ENCODE results near the gene GAS1. TPM values are rescaled to one million over a fixed set of nuclear protein-coding genes. Genes with fewer than 3 reads are reported as not detected.
A peak's percentile ranks its signal among the peaks of the same experiment; 100 is the strongest.

The GAS1 gene
- total RNA-seq, 2 experiments from 2014 or later = 0.26 to 0.31 TPM

DNA sequence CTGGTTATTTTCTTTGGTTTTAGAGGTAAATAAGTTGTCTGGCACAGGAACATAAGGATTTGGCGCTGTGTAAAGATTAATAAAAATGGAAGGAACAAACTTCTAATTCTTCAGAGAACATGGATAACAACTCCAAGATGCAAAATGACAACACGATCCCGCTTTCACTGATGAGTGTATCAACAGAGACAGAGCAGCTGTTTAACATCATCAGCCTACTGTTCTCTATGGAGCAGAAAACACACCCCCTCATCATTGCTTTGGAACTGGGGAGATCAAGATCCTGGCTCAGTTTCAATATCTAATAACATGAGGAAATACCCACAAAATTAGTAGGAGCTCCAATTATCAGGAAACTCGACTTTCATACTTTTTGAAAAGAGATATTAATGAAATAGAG, 8.3 kb upstream of the GAS1 start:
- intact Hi-C loops (cut with micrococcal nuclease) = no loop called here
- no peak for DNase-seq
- peaks cover 2% of the 10 kb centered on the region for H3K36me3 Mint-ChIP-seq
- peaks cover 6% of the 10 kb centered on the region for H3K9me3 Mint-ChIP-seq
- ChIA-PET POLR2A (no interaction called here), CTCF (no interaction called here)
- H3K27ac Mint-ChIP-seq = no peak overlapping the region
- H3K4me1 Mint-ChIP-seq (ENCODE audit: low read depth) = no peaks in the 10 kb centered on the region
- H3K27me3 Mint-ChIP-seq = peaks cover 9% of the 10 kb centered on the region
- no peak overlapping the region for H3K4me3 Mint-ChIP-seq

DNA sequence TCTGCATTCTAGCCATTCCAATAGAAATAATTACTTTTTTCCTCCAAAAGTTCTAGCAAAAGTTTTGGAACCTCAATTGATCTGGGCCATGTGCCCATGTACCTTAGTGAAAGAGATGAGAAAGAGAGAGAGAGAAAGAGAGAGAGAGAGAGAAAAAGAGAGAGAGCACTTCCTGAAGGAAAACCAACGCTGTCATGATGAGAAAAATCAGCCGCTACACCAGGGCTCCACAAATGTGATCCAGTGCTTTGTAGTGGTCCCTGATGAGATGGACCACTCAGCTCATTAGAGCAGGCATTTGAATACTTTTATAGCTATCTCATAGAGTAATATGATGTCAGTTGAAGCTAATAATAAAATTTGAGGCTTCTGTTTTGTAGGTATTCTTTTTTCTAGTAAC, 7.7 kb upstream of the GAS1 start:
- H3K4me1 Mint-ChIP-seq (ENCODE audit: low read depth) = no peaks in the 10 kb centered on the region
- ChIA-PET POLR2A (no interaction called here), CTCF (no interaction called here)
- no peak for DNase-seq
- H3K36me3 Mint-ChIP-seq = peaks cover 2% of the 10 kb centered on the region
- no peak overlapping the region for H3K4me3 Mint-ChIP-seq
- intact Hi-C loops (cut with micrococcal nuclease) = no loop called here
- H3K27ac Mint-ChIP-seq = no peak overlapping the region
- H3K27me3 Mint-ChIP-seq = peaks cover 6% of the 10 kb centered on the region
- H3K9me3 Mint-ChIP-seq = peaks cover 6% of the 10 kb centered on the region

DNA sequence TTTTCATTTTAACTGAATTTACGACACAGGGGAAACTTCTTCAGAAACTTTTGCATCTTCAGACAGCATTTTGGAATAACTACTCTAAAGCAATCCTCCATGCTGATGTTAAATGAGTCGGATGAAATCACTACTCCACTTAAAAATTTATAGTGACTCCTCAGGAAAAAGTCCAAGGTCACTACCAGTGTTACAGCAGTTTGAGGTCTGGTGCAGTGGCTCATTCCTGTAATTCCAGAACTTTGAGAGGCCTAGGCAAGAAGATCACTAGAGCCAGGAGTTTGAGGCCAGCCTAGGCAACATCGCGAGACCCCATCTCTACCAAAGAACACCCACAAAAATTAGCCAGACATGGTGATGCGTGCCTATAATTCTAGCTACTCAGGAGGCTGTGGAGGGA, 5.9 kb upstream of the GAS1 start:
- intact Hi-C loops (cut with micrococcal nuclease) = no loop called here
- CTCF ChIA-PET = no interaction called here
- H3K4me3 Mint-ChIP-seq = no peak overlapping the region
- peaks cover 2% of the 10 kb centered on the region for H3K36me3 Mint-ChIP-seq
- peaks cover 6% of the 10 kb centered on the region for H3K9me3 Mint-ChIP-seq
- no peak for DNase-seq
- H3K27ac Mint-ChIP-seq = no peak overlapping the region
- H3K27me3 Mint-ChIP-seq = peaks cover 2% of the 10 kb centered on the region
- POLR2A ChIA-PET = no interaction called here
- peaks cover 6% of the 10 kb centered on the region for H3K4me1 Mint-ChIP-seq (ENCODE audit: low read depth)

DNA sequence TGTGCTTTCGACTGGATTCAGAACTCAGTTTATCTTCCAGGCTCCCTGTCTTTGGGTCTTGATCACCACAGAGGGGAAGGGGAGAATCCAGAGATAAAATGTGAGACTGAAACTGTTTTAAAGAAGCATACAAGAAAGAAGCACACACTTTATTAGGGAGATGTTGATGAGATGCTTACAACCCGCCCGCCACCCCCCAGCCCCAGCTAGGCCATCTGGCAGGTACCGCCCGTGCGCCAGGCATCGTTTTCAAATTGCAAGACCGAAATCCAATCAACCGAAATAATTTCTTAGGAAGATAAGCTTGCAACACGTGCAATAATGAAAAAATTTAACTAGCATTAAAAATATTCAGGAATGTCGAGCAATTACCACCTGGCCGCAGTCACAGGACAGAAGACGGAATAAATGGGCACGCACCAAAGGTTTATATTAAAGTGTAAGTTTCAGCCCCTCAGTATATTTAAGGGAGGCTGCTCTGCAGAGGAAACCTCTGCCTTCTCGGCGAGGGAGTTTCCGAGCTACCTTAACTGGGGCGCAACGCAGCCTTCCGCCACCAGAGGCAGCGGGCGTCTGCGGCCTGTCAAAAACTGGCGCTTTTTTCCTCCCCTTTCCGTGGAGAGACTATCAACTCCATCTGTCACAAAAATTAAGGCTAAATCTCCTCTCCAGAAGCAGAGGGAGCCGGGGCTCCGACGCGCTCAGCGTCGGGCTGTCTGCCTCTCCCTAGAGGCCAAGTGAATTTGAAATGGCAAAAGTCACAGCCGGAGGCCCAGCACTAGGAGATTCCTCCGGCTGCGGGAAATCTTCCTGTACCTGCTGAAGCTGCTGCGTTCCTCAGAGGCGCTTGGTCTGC, 996 bp upstream of the GAS1 start:
- Mint-ChIP-seq H3K4me3 (peak overlapping the region; percentile 75), H3K9me3 (peaks cover 6% of the 10 kb centered on the region), H3K4me1 (ENCODE audit: low read depth) (peaks cover 11% of the 10 kb centered on the region), H3K36me3 (peaks cover 2% of the 10 kb centered on the region), H3K27ac (no peak overlapping the region), H3K27me3 (peaks cover 19% of the 10 kb centered on the region)
- DNase-seq = peak; percentile 83
- POLR2A ChIA-PET = no interaction called here
- intact Hi-C loops (cut with micrococcal nuclease) = loop anchor here (5.0 to 10.0 kb wide), 6 partner anchors 314 to 1206 kb away; partner anchors contain the start of genes AGTPBP1, CDK20, ISCA1 and NAA35
- CTCF ChIA-PET = interaction anchor here (0.7 to 2.0 kb wide), 7 partner anchors 10 to 377 kb away, joined by 3 to 6 read pairs (median 4); no protein-coding TSS in a partner anchor

DNA sequence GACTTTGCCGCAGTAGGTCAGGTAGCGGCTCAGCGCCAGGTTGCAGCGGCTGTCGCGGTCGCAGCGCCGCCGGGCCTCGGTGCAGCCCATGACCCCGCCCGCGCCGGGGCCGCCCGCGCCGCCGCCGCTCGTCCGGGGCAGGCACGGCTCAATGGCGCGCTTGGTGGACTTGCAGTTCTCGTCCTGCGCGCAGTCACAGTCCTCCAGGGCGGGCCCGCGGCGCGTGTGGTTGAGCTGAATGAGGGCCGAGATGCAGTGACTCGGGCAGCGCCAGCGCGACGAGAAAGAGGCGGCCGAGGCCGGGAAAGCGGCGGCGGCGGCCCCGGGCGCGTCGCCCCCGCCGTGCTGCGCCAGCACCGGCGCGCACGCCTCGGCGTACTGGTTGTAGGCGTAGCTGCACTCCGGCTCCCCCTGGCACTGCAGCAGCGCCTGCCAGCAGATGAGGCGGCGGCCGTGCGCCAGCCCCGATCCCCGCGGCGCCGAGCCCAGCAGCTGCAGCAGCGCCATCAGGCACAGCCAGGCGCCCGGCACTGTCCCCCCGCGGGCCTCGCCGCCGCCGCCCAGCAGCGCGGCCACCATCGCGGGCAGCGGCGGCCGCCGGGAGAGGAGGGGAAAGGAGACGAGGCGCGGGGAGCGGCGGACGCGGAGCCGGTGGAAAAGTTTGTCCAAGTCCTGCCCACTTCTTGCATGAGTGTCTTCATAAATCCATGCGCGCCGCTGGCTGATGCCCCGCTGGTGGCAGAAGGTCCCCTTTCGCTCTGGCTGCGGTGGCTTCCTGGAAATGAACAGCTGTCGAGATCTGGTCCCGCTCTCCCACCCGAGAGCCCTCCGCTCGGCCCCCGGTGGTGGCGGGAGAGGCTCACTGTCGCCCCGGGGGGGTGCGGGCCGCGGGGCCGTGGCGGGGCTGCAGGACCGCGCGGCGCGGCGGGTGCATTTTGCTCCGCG, 833 bp downstream of the GAS1 start:
- peak; percentile 70 for DNase-seq
- ChIA-PET CTCF (interaction anchor here (2.0 kb wide), 1 partner anchor 10 kb away, joined by 6 read pairs; no protein-coding TSS in a partner anchor), POLR2A (interaction anchor here (0.6 kb wide), 2 partner anchors 19 to 687 kb away, joined by 3 read pairs; partner anchors contain the start of gene C9orf153)
- Mint-ChIP-seq H3K36me3 (no peaks in the 10 kb centered on the region), H3K4me3 (peak overlapping the region; percentile 61), H3K27me3 (peaks cover 28% of the 10 kb centered on the region), H3K9me3 (no peaks in the 10 kb centered on the region), H3K27ac (no peak overlapping the region), H3K4me1 (ENCODE audit: low read depth) (peaks cover 11% of the 10 kb centered on the region)
- intact Hi-C loops (cut with micrococcal nuclease) = loop anchor here (1.0 to 10.0 kb wide), 7 partner anchors 312 to 1204 kb away; partner anchors contain the start of genes AGTPBP1, CDK20, ISCA1 and NAA35

DNA sequence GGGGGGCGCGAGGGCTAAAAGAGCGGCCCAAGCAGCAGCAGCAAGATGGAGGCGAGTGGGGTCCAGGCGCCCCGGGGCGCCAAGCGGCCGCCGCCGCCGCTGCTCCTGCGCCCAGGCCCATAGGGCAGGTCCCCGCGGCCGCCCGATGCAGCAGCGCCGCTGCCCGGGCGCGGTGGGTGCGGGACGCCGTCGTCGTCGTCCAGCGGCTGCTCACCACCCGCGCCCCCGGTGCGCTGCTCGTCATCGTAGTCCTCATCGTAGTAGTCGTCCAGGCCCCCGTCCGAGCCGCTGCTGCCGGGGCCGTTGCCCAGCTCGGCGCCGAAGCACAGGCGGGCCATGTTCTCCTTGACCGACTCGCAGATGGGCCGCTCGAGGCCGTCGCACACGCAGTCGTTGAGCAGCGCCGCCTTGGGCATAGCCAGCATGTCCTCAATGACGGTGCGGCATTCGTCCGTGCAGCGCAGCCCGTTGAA, 1.5 kb downstream of the GAS1 start:
- Mint-ChIP-seq H3K4me3 (peak overlapping the region; percentile 61), H3K27me3 (peaks cover 34% of the 10 kb centered on the region), H3K4me1 (ENCODE audit: low read depth) (peaks cover 11% of the 10 kb centered on the region), H3K27ac (no peak overlapping the region), H3K9me3 (no peaks in the 10 kb centered on the region), H3K36me3 (no peaks in the 10 kb centered on the region)
- ChIA-PET CTCF (no interaction called here), POLR2A (no interaction called here)
- intact Hi-C loops (cut with micrococcal nuclease) = loop anchor here (5.0 to 10.0 kb wide), 6 partner anchors 311 to 1203 kb away; partner anchors contain the start of genes AGTPBP1, CDK20, ISCA1 and NAA35
- peak; percentile 15 for DNase-seq

DNA sequence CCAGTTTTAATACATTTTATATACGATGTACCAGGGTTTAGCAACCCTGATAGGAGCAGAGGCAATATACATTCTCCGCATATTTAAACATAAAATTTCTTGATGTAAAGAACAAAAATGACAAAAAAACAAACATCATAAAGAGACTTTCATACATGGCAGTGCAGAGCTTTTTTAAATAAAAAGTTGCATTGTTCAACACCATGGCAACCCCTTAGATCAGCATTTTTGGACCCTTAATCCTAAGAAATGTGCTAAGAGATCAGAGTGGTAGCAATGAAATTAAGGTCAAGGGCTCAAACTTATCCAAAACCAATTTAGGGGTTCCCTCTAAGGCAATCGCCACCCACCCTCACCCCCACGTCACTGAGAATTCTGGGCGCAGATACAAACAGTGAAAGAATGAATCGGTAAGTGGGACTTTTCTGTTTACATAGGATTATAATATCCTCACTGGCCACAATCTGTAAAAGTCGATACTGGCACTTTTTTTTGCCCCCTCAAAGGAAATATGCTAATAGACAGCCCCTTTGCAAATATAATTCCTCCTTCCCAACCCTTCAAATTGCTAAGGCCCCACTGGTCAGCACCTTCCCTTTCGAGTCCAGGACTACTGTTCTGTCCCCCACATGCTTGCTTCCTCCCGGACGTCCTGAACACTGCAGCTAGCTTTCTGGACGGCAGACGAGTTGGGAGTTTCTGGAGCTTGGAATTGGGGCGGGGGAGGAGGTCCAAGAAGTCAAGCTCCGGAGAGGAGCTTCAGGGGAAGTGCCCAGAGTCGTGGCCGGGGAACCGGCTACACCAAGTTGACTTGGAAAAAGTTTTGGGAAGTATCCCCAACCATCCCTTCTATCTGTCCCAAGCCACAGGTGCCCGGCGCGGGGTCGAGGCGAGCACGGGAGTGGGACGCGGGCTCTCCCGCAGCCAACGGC, 2.2 kb downstream of the GAS1 start:
- Mint-ChIP-seq H3K4me3 (peak overlapping the region; percentile 42), H3K27ac (no peak overlapping the region), H3K36me3 (no peaks in the 10 kb centered on the region), H3K27me3 (peaks cover 34% of the 10 kb centered on the region), H3K4me1 (ENCODE audit: low read depth) (peaks cover 11% of the 10 kb centered on the region), H3K9me3 (no peaks in the 10 kb centered on the region)
- CTCF ChIA-PET = no interaction called here
- intact Hi-C loops (cut with micrococcal nuclease) = loop anchor here (5.0 to 10.0 kb wide), 6 partner anchors 310 to 1203 kb away; partner anchors contain the start of genes AGTPBP1, CDK20, ISCA1 and NAA35
- POLR2A ChIA-PET = no interaction called here
- DNase-seq = no peak

DNA sequence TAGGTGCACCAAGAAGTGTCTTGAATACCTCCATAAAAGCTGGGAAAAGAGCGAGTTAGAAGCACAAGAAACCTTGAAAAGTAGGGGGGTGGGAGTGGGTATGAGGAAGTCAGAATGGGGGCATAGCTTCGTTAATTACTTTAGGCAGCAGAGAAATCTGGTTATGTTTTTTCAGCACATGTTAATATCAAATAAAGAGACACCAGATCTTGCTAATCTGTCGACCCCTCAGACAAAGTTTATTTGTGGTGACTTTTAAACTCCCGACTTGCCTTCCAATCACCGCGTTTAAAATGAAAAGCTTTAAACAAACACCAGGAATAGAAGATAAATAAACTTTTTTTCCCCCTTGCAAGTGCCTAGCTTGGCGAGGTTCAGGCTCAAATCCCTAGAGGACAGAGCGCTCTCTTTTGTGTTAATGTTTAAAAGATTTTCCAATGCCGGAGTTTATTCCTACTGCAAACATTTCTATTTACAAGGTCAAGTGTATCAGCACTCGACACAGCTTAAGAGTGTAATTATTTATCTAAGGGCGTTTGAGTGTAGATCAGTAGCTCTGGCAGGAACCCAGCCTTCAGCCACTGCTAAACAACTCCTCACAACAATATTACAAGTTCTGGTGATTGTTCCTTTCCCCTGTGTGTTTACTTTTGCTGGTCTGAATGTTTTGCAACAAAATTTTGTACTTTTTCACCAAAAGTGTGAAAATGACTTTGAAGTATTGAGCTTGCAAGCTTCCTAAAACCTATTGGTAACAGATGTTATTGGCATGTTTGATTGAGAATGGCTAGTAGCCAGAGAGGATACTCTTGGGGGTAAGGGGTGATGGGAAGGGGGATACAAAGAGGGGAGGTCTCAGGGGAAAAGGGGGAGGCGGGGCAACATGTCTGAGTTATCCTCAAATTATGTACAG, 3.8 kb downstream of the GAS1 start:
- POLR2A ChIA-PET = no interaction called here
- no peak for DNase-seq
- no peak overlapping the region for H3K4me3 Mint-ChIP-seq
- H3K27me3 Mint-ChIP-seq = peaks cover 47% of the 10 kb centered on the region
- H3K9me3 Mint-ChIP-seq = no peaks in the 10 kb centered on the region
- peaks cover 5% of the 10 kb centered on the region for H3K4me1 Mint-ChIP-seq (ENCODE audit: low read depth)
- CTCF ChIA-PET = no interaction called here
- H3K36me3 Mint-ChIP-seq = no peaks in the 10 kb centered on the region
- no peak overlapping the region for H3K27ac Mint-ChIP-seq
- intact Hi-C loops (cut with micrococcal nuclease) = loop anchor here (10.0 kb wide), 3 partner anchors 309 to 1031 kb away; partner anchors contain the start of gene CDK20

DNA sequence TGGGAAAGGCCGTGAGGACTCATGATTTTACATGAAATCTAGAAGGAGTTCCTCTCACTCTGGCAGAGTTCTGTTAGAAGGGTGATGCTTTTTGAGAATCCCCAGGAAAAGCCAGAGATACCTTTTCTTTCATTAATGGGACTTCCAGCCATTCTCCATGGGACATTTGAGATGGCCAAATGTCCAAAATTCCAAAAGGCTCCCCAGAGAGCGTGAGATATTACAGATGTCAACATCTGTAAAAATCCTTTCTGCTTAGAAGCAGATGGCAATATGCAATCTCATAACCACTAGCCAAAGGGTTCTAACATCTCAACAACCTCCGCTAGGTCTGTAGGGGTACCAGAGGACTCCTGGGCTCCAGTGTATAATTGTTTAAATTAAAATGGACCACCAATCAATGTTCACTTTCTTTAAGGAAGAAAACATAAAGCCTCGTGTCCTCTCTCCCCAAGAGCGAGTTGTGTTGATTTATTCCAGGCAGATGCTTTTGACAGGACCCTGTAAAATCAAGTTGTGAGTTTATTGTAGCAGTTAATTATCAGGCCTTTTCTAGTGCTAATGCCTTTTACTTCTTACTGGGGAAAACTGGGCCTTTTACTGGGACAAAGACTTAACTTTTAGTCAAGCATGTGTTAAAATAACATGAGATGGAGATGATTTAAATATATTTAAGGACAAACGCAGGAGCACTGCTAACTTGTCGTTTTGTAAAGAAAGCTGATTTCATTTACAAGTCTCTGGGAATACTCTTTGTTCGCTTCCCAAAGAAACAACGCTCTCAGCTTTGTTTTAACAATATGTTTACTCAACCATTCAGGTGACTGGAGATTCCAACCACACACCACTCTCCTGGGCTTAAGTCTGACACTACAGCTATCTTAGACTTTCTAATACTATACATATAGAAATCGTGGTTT, 4.8 kb downstream of the GAS1 start:
- Mint-ChIP-seq H3K36me3 (no peaks in the 10 kb centered on the region), H3K27ac (no peak overlapping the region), H3K4me3 (no peak overlapping the region), H3K9me3 (no peaks in the 10 kb centered on the region), H3K4me1 (ENCODE audit: low read depth) (peaks cover 5% of the 10 kb centered on the region), H3K27me3 (peaks cover 47% of the 10 kb centered on the region)
- ChIA-PET CTCF (no interaction called here), POLR2A (no interaction called here)
- intact Hi-C loops (cut with micrococcal nuclease) = loop anchor here (10.0 kb wide), 3 partner anchors 308 to 1032 kb away; partner anchors contain the start of gene CDK20
- no peak for DNase-seq

DNA sequence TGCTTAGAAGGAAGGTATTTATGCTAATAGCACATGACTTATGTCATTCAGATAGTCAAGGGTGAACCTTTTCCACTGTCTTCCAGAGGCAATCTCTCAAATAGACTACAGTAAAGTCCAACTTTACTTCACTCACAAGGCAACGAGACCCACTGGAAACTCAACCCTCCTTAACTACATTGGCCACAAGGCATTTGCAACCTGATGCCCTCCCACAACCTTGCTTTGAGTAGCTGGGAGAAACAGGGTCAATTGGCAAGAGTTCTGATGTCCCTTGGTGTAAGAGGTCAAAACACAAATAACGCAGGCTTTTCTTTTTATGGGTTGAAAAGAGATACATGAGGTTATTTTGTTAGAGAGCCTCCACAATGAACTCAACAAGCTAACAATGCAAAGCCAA, 6.1 kb downstream of the GAS1 start:
- ChIA-PET POLR2A (no interaction called here), CTCF (no interaction called here)
- H3K4me1 Mint-ChIP-seq (ENCODE audit: low read depth) = peaks cover 5% of the 10 kb centered on the region
- no peaks in the 10 kb centered on the region for H3K9me3 Mint-ChIP-seq
- no peak overlapping the region for H3K4me3 Mint-ChIP-seq
- H3K27me3 Mint-ChIP-seq = peaks cover 47% of the 10 kb centered on the region
- H3K36me3 Mint-ChIP-seq = no peaks in the 10 kb centered on the region
- no peak overlapping the region for H3K27ac Mint-ChIP-seq
- DNase-seq = no peak
- intact Hi-C loops (cut with micrococcal nuclease) = loop anchor here (10.0 kb wide), 3 partner anchors 306 to 1034 kb away; partner anchors contain the start of gene CDK20
